NCI-H2196 (cell line): Measurements from ENCODE around the gene TICAM1.
"Not testable (repeated sequence)": the region's sequence is repeated elsewhere in the genome, so short reads cannot be mapped to it uniquely, and the experiment has no call there.

Source experiments
- DNase-seq: peaks from one replicate; lab custom pipeline; 2025; ENCODE audit not compliant: unreplicated experiment; lab: John Stamatoyannopoulos, UW

The TICAM1 gene

DNA sequence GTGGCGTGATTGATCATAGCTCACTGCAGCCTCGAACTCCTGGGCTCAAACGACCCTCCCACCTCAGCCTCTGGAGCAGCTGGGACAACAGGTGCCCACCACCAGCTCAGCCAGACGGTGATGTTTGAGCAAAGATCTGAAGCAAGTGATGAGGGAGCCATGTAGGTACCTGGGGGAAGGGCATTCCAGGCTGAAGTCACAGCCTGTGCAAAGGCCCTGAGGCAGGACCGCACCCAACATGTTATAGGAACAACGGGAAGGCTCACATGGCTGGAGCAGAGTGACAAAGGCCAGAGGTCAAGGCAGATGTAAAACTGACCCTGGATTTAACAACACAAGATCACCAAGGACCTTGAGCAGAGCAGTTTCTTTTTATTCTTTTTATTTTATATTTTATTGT lies 25.1 kb downstream of the TICAM1 start:
- DNase-seq: no peak

DNA sequence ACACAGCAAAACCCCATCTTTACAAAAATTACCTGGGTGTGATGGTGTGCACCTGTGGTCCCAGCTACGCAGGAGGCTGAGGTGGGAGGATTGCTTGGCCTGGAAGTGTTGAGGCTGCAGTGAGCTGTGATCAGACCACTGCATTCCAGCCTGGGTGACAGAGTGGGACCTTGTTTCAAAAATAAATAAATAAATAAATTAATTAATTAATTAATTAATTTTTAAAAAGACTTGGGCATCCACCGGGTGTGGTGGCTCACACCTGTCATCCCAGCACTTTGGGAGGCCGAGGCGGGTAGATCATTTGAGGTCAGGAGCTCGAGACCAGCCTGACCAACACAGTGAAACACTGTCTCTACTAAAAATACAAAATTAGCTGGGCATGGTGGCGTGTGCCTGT lies 26.4 kb downstream of the TICAM1 start:
- not testable (repeated sequence) for DNase-seq

DNA sequence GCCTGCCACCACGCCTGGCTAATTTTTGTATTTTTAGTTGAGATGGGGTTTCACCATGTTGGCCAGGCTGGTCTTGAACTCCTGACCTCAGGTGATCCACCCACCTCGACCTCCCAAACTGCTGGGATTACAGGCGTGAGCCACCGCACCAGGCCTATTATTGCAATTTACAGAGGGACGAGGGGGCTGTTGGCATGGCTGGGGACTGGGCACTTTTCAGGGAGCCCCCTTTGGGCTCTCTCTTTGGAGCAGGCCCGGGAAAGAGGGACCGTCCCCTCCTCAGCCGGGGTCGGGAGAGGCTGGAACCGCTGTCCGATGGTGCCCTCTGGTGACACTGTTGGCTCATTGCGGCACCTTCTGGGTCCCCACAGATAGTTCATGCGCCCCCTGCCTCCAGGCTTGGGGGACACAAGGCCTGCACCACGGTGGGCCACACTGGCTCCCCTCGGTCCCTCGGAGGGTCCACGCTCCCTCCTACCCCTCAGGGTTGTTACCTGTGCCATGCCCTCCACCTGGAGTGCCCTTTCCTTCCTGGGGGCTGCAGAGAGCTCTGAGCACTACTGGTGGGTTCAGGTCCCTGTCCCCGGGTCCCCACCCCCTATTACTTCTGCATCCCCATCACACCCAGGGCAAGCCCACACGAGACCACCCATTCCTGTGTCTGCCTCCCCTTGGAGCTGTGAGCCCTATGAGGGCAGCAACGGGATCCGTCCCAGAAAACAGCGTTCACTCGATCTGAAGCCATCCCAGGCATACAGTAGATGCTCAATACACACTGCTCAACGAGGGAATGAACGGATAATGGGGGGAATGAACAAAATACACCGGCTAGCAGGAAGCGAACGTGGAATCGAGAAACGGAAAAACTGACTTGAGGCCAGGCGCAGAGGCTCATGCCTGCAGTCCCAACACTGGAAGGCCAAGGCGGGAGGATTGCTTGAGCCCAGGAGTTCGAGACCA lies 27.5 kb downstream of the TICAM1 start:
- DNase-seq: peak; percentile 66

DNA sequence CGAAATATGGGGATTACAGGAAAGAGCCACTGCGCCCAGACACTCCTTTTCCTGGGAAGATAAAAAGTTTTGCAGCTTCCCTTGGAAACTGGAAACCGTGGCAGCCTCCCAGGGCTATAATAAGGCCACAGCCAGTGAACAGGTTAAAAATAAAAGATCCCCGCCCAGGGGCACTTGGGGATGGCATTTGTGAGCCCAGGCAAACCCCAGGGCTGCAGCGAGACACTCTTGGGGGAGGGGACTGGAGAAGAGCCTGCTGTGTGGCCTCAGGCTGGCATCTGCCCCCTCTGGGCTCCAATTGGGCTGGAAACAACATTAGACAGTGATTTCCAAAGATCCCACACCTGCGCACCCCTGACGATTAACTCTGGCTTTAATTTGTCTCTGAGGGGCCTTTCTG lies 28.8 kb downstream of the TICAM1 start:
- DNase-seq: no peak

DNA sequence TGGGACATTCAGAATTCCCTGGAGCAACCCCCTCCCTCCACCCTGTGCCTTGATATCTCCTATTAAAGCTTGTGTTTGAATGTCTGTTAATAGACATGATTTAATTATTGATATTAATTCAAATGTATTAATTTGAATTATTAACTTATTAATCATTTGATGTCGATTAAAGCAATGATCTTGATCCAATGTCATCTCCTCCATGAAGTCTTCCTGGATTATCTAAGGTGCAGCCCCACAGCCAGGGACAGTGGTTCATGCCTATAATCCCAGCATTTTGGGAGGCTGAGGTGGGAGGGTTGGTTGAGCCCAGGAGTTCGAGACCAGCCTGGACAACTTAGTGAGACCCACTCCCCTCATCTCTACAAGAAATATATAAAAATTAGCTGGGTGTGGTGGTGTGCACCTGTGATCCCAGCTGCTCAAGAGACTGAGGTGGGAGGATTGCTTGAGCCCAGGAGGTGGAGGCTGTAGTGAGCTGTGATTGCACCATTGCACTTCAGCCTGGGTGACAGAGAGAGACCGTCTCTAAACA lies 30.4 kb downstream of the TICAM1 start:
- no peak for DNase-seq

DNA sequence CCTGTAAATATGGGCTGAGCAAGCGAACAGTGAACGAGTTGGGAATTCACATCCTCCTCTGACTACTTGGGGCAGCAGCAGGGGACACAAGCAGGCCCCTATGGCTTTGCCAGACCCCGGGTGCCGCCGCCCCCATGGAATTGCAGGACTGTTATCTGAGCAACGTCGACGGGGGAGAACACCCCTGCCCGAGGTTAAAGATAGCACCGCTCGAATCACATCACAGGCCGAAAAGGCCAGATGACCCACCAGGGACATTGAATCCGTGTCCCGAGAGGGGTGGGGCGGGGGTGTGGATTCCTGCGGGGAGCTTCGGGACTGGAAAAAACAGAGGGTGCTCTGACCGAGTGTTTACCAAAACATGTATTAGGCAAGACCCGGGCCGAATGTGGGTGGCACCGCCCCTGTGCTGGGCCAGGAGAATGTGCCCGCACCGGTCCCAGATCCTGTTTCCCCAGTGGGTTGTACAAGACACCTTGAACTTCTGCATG lies 30.9 kb downstream of the TICAM1 start:
- DNase-seq: no peak

DNA sequence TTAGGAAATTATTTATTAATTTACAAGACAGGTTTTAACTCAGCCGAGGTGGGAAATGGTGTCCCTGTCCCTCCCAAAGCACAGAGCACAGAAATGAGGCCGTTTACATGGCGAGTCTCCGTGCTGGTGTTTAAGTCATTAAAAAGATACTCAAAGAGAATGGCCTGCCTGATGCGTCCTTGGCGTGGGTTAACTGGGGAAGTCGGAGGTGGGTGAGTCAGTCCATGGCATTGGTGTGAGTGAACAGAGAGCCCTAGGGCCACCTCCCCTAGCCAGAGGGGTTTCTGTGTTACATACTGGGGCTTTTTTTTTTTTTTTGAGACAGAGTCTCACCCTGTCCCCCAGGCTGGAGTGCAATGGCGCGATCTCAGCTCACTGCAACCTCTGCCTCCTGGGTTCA lies 36.1 kb downstream of the TICAM1 start:
- no peak for DNase-seq

DNA sequence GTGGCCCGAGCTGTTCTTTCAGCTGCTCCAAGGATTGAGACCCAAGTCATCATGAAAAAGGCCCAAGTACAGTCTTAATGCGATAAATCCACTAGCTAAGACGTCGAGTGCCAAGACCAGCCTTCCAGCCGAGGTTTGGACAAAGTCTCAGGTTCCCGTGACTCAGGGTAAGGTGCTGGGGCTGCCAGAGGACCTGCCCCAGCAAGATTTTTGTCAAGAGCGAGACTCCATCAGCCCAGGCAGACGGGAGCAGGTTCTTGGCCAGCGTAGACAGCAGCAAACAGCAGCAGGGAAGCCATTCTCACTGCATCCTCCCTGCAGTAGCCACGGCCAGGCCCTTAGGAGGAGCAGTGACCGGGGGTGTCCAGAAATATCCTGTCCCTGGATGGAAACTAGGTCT lies 36.5 kb downstream of the TICAM1 start:
- no peak for DNase-seq

DNA sequence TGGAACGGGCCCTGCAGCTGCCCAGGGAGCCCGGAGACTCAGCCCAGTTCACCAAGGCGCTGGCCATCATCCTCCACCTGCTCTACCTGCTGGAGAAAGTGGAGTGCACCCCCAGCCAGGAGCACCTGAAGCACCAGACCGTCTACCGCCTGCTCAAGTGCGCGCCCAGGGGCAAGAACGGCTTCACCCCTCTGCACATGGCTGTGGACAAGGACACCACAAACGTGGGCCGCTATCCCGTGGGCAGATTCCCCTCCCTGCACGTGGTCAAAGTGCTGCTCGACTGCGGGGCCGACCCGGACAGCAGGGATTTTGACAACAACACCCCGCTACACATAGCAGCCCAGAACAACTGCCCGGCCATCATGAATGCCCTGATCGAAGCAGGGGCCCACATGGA lies 38.2 kb downstream of the TICAM1 start:
- DNase-seq: not testable (repeated sequence)

DNA sequence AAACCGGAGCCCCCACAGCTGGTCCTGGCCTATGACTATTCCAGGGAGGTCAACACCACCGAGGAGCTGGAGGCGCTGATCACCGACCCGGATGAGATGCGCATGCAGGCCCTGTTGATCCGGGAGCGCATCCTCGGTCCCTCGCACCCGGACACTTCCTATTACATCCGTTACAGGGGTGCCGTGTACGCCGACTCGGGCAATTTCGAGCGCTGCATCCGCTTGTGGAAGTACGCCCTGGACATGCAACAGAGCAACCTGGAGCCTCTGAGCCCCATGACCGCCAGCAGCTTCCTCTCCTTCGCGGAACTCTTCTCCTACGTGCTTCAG lies 38.7 kb downstream of the TICAM1 start:
- not testable (repeated sequence) for DNase-seq

DNA sequence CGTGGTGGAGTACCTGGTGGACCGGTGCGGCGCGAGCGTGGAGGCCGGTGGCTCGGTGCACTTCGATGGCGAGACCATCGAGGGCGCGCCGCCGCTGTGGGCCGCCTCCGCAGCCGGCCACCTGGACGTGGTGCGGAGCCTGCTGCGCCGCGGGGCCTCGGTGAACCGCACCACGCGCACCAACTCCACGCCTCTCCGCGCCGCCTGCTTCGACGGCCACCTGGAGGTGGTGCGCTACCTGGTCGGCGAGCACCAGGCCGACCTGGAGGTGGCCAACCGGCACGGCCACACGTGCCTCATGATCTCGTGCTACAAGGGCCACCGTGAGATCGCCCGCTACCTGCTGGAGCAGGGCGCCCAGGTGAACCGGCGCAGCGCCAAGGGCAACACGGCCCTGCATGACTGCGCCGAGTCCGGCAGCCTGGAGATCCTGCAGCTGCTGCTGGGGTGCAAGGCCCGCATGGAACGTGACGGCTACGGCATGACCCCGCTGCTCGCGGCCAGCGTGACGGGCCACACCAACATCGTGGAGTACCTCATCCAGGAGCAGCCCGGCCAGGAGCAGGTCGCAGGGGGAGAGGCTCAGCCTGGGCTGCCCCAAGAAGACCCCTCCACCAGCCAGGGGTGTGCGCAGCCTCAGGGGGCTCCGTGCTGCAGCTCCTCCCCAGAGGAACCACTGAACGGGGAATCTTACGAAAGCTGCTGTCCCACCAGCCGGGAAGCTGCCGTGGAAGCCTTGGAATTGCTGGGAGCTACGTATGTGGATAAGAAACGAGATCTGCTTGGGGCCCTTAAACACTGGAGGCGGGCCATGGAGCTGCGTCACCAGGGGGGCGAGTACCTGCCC lies 39.3 kb downstream of the TICAM1 start:
- DNase-seq: not testable (repeated sequence)

DNA sequence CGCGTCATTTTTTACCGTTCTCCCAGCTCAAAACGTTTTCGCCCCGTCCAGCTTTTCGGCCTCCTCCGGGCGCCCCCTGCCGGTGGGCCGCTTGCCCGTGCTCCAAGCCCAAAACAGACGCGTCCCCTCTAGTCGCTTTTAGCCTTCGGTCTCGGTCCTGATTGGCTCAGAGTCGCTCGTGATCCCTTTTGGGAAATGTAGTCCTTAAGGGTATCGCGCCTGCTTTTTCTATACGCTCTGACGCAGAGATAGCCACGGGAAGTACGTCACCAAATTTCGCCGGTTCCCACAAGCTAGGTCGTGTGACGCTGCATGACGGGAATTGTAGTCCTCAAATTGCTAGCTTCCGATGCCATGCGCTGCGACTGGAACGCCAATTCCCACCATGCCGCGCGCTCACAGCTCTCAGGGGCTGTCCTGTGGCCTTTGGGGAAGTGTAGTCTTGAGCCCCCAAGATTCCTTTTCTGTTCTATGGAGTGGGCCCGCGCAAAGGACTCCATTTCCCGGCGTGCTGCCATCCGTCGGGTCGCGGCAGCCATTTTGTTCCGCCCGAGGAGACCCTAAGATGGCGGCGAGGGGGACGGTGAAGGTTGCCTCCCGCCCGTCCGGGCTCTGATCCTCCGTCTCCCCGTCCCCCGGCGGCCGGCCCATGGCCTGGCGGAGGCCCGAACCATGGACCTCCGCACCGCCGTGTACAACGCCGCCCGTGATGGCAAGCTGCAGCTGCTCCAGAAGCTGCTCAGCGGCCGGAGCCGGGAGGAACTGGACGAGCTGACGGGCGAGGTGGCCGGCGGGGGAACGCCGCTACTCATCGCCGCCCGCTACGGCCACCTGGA lies 40.1 kb downstream of the TICAM1 start, which contains the start of gene FEM1A:
TSS of gene FEM1A (plus strand) at position 552 of the 836 bp plus-strand sequence. CDS start at position 673, 121 bp downstream.
- peak; percentile 100 for DNase-seq

DNA sequence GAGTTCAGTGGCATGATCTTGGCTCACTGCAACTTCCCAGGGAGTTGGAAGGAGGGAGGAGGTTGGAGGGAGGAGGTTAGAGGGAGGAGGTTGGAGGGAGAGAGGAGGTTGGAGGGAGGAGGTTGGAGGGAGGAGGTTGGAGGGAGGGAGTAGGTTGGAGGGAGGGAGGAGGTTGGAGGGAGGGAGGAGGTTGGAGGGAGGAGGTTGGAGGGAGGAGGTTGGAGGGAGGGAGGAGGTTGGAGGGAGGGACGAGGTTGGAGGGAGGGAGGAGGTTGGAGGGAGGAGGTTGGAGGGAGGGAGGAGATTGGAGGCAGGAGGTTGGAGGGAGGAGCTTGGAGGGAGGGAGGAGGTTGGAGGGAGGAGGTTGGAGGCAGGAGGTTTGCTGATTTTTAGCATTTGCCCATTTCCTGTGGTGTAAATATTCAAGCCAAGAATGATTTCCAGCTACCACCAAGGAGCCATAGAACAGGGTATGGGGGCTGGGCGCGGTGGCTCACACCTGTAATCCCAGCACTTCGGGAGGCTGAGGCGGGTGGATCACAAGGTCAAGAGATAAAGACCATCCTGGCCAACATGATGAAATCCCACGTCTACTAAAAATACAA lies 45.0 kb downstream of the TICAM1 start:
- DNase-seq: not testable (repeated sequence)

DNA sequence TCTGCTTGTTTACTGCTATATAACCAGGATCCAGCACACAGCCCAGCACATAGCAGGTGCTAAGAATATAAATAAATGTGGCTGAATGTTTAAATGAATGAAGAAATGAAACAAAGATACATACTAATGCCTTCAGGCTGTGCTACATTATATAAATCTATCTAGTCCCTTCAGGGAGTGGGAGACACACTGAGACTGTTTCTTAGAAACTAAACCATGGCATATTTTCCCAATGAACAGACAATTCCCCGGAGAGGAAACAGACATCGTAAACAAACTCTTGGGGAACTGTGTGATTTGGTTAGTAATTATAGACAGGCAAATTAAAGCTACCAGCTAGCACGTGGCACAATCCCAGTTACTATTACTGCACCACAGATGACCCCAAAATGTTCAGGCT lies 49.7 kb downstream of the TICAM1 start:
- no peak for DNase-seq

DNA sequence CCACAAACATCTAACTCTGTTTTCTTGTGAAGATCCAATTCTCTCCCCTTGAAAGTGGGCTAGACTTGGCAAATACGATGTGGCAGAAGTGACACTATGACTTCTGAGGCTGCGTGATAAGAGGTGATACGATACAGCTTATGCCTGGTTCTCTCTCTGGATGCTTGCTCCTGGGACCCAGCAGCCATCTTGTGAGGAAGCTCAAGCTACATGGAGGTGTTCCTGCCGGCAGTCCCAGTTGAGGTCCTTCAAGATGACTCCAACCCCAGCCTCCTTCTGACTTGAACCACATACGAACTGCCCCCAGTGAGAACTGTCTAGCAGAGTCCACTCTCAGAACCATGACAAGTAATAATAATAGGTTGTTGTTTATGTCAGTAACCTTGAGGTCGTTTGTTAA lies 50.7 kb downstream of the TICAM1 start:
- DNase-seq: no peak

DNA sequence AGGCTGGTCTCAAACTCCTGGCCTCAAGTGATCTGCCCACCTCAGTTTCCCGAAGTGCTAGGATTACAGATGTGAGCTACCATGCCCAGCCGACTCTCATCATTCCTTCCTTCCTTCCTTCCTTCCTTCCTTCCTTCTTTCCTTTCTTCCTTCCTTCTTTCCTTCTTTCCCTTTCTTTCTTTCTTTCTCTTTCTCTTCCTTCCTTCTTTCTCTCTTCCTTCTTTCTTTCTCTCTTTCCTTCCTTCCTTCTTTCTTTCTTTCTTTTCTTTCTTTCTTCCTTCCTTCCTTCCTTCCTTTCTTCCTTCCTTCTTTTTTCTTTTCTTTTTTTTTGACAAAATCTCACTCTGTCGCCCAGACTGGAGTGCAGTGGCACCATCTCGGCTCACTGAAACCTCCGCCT lies 53.4 kb downstream of the TICAM1 start:
- DNase-seq: not testable (repeated sequence)

DNA sequence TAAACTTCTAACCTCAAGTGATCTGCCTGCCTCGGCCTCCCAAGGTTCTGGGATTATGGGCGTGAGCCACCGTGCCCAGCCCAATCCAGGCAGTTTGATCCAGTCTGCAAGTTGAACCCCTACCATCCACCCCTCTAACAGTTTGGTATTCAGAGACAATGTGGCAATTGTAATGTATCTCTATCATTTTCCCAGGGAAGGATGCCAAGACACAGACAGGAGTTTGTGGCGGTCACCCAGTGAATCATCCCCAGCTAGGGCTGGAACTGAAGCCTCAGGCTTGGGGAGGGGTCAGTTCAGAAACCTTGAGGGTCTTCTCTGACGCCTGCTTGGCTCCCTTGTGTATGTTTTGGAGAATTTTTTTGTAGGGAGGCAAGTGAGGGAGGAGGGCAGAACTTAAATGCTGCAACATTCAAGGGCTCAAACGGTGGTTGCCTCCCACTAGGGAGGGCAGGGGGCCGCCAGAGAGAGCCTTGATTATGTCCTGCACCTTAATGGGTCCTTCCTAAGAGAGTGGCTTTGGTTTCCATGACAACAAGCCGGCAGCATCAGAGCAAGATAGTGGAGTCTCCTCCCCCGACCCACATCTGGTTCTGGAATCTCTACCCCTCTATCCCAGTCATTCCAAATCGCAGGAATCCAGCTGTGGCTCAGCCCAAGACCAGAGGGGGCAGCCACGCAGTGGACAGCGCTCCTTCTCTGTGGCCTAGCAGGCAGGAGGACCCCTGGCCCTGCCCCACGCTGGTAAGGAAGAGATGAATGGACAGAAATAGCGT lies 54.9 kb downstream of the TICAM1 start:
- no peak for DNase-seq

DNA sequence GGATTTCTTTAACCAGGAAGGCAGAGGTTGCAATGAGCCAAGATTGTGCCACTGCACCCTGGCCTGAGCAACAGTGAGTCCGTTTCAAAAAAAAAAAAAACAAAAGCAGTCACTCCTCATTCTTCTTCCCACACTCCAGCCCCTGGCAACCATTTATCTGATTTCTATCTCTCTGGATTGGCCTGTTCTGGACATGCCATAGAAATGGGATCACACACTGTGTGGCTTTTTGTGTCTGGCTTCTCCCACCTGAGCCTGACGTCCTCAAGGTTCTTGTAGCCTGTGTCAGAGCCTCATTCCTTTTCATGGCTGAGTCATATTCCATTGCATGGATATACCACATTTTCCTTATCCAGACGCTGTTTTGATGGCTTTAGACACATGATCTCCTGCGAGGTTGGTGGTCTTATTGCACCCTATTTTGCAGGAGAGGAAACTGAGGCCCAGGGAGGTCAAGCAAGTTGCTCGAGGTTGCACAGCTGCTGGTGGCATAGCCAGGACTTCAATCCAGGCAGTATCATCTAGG lies 55.8 kb downstream of the TICAM1 start:
- DNase-seq: no peak

DNA sequence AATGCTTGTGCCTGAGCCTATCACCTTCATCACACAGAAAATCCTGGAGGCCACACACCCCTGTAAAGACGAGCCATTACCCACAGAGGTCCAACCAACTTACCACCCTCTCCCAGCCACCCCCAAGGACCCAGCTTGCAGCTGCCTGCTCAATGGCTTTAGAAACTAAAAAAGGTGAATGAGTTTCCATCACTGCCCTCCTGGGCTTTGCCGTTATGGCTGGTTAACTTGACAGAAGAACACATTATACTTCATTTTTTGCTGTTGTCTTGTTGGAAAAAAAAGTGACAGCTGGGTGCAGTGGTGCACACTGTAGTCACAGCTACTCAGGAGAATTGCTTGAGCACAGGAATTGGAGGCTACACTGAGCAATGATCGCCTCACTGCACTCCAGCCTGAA lies 57.4 kb downstream of the TICAM1 start:
- no peak for DNase-seq
